DND-41 (cell line): ENCODE data around the gene SIRT3.

ENCODE experiments used
- ATAC-seq: fragments of 200-7000 bp; cut with Tn5 transposase; 3 replicates; pipeline ENCODE4 v1.9.1; 2021; ENCODE audit warnings: low read depth; ENCODE audit not compliant: insufficient read depth
- DNase-seq: peaks from one replicate; pipeline ENCODE4 v3.0.0-alpha.2; 2020
- H2AFZ ChIP-seq: 2 replicates; pipeline ENCODE4 v1.6.0; 2012; ENCODE audit warnings: low read depth, low read length
- H3K27ac ChIP-seq: 2 replicates; pipeline ENCODE4 v1.5.1; 2012; ENCODE audit warnings: low read length, inconsistent platforms
- H3K27me3 ChIP-seq: fragments of 200-600 bp; sonication (generic); 2 replicates; pipeline ENCODE4 v1.6.0; 2012; ENCODE audit warnings: low read length, mild to moderate bottlenecking, inconsistent platforms; ENCODE audit not compliant: insufficient read depth, poor library complexity
- H3K36me3 ChIP-seq: 2 replicates; pipeline ENCODE4 v1.5.1; 2012; ENCODE audit warnings: low read length, inconsistent platforms; ENCODE audit not compliant: insufficient read depth
- H3K4me1 ChIP-seq: 2 replicates; pipeline ENCODE4 v1.5.1; 2012; ENCODE audit warnings: mild to moderate bottlenecking, low read length; ENCODE audit not compliant: insufficient read depth
- H3K4me2 ChIP-seq: 2 replicates; pipeline ENCODE4 v1.6.0; 2012; ENCODE audit warnings: mild to moderate bottlenecking, moderate library complexity, low read length, inconsistent platforms; ENCODE audit not compliant: insufficient read depth
- H3K4me3 ChIP-seq, 2 experiments: fragments of 200-600 bp in 1 of 2; shearing (Covaris generic) in 1 of 2; 2 replicates each; pipeline ENCODE4 v1.5.1; 2012 to 2016; ENCODE audit warnings: inconsistent platforms in 2 of 2, low read length in 2 of 2, mild to moderate bottlenecking in 2 of 2, low read depth in 1 of 2, moderate library complexity in 1 of 2
- H3K79me2 ChIP-seq: 2 replicates; pipeline ENCODE4 v1.6.0; 2012; ENCODE audit warnings: low read length, inconsistent platforms; ENCODE audit not compliant: insufficient read depth
- H3K9ac ChIP-seq: 2 replicates; pipeline ENCODE4 v1.6.0; 2012; ENCODE audit warnings: low read depth, mild to moderate bottlenecking, inconsistent platforms, low read length, moderate library complexity
- H3K9me3 ChIP-seq: 2 replicates; pipeline ENCODE4 v1.5.1; 2012; ENCODE audit warnings: low read length, moderate library complexity, mild to moderate bottlenecking, inconsistent platforms; ENCODE audit not compliant: insufficient read depth, severe bottlenecking
- H4K20me1 ChIP-seq: 2 replicates; pipeline ENCODE4 v1.6.0; 2012; ENCODE audit warnings: low read length; ENCODE audit not compliant: insufficient read depth
- CTCF ChIP-seq: IDR thresholded peaks from 2 replicates; pipeline ENCODE4 v1.5.1; 2012; ENCODE audit warnings: borderline replicate concordance, low read length, moderate library complexity, mild to moderate bottlenecking; ENCODE audit not compliant: poor library complexity, severe bottlenecking; ENCODE audit errors: extremely low read depth
- EZH2 ChIP-seq: IDR thresholded peaks from 3 replicates; pipeline ENCODE4 v1.6.1; 2012; ENCODE audit warnings: borderline replicate concordance, low read depth, mild to moderate bottlenecking, moderate library complexity, low read length, inconsistent platforms; ENCODE audit not compliant: severe bottlenecking

The SIRT3 gene

DNA sequence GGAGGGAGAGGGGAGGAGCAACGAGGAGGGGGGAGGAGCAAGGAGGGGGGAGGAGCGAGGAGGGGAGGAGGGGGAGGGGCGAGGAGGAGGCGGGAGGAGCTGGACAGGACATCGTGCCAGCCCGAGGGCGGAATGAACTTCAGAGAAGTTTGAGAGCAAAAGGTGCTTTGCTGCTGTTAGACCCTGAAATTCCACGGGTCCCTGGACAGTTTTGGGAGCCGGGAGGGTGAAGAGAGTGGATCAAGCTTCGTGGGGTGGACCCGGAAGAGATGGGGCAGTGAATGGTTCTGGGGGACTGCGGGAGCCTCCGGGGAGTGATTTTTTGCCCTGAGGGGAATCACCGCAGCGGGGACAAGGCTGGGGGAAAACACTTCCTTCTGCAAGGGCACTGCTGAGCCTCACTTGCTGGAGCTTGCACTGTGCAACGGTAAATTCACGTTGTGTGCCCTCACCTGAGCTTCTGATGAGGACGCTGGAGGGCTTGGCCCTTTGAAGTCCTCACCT is 31.4 kb upstream of the SIRT3 start:
- DNase-seq: peak; percentile 50
- ATAC-seq: peak; percentile 20; the same call in 2 of the 3 replicates
- Histone ChIP-seq H2AFZ (peak overlapping the region; percentile 78), H3K4me3 (peak overlapping the region; percentile 27 to 69; a peak in 3 of 4 replicates), H3K27ac (peak overlapping the region; percentile 99), H3K36me3 (no peaks in the 10 kb centered on the region), H3K79me2 (no peaks in the 10 kb centered on the region), H3K27me3 (no peaks in the 10 kb centered on the region), H3K9ac (peak overlapping the region; percentile 93), H3K4me2 (peak overlapping the region; percentile 94), H3K4me1 (peaks cover 37% of the 10 kb centered on the region), H3K9me3 (peaks cover 4% of the 10 kb centered on the region), H4K20me1 (no peaks in the 10 kb centered on the region)
- TF ChIP-seq EZH2: no peak
- no peak for TF ChIP-seq CTCF

DNA sequence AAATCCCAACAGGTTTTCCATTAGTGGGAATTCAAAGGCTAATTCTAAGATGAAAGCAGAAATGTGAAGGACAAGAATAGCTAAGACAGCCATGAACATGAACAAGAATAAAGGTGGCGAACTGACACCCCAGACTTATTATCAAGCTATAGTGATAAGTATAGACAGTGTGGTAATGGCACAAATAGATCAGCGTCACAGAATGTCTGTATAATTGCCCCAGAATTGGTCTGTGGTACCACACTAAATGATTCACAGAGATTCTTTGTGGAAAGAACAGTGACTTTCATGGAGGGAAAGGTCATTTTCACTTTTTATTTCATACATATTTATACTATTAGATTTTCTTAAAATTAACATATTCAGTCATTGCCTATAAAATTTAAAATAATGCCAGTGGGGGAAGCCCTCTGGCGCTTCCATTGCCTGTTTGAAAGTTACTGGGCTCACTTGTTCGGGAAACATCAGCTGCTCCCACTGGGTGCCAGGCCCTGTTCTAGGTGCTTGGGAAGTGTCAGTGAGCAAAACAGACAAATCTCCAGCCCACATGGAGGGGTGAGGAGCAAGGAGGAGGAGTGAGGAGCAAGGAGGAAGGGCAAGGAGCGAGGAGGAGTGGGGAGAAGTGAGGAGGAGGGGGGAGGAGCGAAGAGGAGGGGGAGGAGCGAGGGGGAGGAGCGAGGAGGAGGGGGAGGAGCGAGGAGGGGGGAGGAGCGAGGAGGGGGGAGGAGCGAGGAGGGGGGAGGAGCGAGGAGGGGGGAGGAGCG is 30.7 kb upstream of the SIRT3 start:
- Histone ChIP-seq H4K20me1 (no peaks in the 10 kb centered on the region), H3K9me3 (peaks cover 4% of the 10 kb centered on the region), H3K9ac (no peak overlapping the region), H2AFZ (peak overlapping the region; percentile 67; the same call in 1 of the 2 replicates), H3K4me1 (peaks cover 37% of the 10 kb centered on the region), H3K36me3 (no peaks in the 10 kb centered on the region), H3K27ac (peak overlapping the region; percentile 55), H3K4me3 (peak overlapping the region in 1 of 2 experiments; percentile 49; a peak in 1 of 4 replicates), H3K27me3 (no peaks in the 10 kb centered on the region), H3K79me2 (no peaks in the 10 kb centered on the region), H3K4me2 (peak overlapping the region; percentile 49; the same call in 1 of the 2 replicates)
- DNase-seq (no peak), ATAC-seq (no peak)
- TF ChIP-seq EZH2: no peak
- no peak for TF ChIP-seq CTCF

DNA sequence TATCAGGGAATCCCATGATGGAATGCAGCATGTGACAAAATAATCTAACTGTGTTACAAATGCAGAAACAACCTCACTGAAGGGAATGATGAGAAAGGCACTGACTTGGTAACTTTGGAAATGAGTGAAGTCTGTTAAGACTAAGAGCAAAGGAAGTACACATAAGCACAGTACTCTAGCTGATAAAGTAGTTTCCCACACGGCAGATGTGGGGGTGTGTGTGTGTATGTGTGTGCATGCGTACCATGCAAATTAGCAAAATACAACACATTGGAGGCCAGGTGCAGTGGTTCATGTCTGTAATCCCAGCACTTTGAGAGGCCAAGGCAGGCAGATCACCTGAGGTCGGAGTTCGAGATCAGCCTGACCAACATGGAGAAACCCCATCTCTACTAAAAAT is 25.5 kb upstream of the SIRT3 start:
- H3K4me3 ChIP-seq: no peak overlapping the region
- H3K27ac ChIP-seq: no peak overlapping the region
- no peaks in the 10 kb centered on the region for H4K20me1 ChIP-seq
- H3K9ac ChIP-seq: no peak overlapping the region
- no peaks in the 10 kb centered on the region for H3K27me3 ChIP-seq
- no peak for DNase-seq
- TF ChIP-seq EZH2: no peak
- no peak for TF ChIP-seq CTCF
- no peaks in the 10 kb centered on the region for H3K4me1 ChIP-seq
- H3K9me3 ChIP-seq: peaks cover 4% of the 10 kb centered on the region
- H3K4me2 ChIP-seq: no peak overlapping the region
- H3K79me2 ChIP-seq: no peaks in the 10 kb centered on the region
- ATAC-seq: no peak
- H2AFZ ChIP-seq: no peak overlapping the region
- H3K36me3 ChIP-seq: no peaks in the 10 kb centered on the region
